Measurements from ENCODE around the gene ETNK2. TPM values are rescaled to one million over a fixed set of nuclear protein-coding genes. Genes with fewer than 3 reads are reported as not detected.
A peak's percentile ranks its signal among the peaks of the same experiment; 100 is the strongest.

The ETNK2 gene
- polyA plus RNA-seq = 10 to 100 TPM in 1 of 2 donors, 1 to 10 TPM in 1; 9.5 to 16.1 TPM

DNA sequence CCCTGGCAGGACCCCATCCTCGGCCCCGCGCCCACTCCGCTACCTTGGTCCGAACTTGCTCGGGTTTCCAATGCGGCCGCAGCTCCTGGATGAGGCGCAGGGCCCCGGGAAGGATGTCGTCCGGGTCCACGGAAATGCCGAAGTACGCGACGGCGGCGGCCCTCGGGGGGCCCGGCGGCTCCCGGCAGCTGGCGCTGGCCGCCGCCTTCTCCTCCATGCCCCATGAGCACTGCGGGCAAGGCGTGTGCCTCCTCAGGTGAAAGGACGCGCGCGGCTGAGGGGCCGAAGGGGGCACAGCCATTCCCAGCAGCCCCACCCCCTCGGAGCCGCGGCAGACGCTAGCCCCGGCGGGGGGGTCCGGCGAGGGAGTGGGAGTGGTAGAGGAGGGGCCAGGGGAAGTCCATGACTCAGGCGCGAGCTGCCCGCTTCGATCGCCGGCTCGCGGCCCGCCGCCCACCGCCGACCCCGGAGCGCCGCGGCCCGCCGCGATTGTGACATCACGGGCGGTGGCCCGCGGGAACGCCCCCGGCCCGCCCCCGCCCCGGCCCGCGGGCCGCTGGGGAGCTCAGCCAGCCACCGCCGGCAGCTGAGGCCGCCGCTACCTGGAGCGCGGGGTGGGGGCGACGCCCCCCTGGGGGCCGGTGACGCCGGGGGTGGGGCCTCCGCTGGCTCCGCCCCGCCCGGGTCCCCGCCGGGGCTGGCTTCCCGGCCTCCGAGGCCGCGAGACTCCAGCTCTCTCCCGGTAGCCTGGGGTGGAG lies at the start of gene ETNK2:
Gene ETNK2 (minus strand): TSS at position 493 of the 758 bp plus-strand sequence. CDS start 192 bp downstream, at position 301.
- H3K27me3 ChIP-seq (ENCODE audit: control insufficient read depth in 1 of 2, insufficient read depth in 2 of 2, low read length in 2 of 2) = no peaks in the 10 kb centered on the region

GRCh38 chr1:204201348-204202040 lies 49.6 kb upstream of the ETNK2 start:
- H3K4me3 ChIP-seq (ENCODE audit: low read depth in 1 of 2, low read length in 2 of 2) = no peak overlapping the region
- H3K27ac ChIP-seq (ENCODE audit: low read depth in 2 of 2, low read length in 1 of 2) = no peak overlapping the region
- H3K36me3 ChIP-seq (ENCODE audit: control insufficient read depth in 2 of 2, insufficient read depth in 2 of 2, low read length in 1 of 2) = no peaks in the 10 kb centered on the region
- H3K9me3 ChIP-seq (ENCODE audit: control insufficient read depth in 2 of 2, insufficient read depth in 1 of 2, low read depth in 1 of 2, low read length in 1 of 2) = peaks cover 0 to 2% of the 10 kb centered on the region in 2 donors
- no peaks in the 10 kb centered on the region for H3K27me3 ChIP-seq (ENCODE audit: control insufficient read depth in 1 of 2, insufficient read depth in 2 of 2, low read length in 2 of 2)
- WGBS, 2 donors = 83 to 89% methylated on average over 12 of the region's 12 CpGs
- peaks cover 0 to 4% of the 10 kb centered on the region in 2 donors for H3K4me1 ChIP-seq (ENCODE audit: control insufficient read depth in 2 of 2, insufficient read depth in 2 of 2, low read length in 1 of 2)

More for the DNA sequence above, at the start of gene ETNK2:
- H3K4me1 ChIP-seq (ENCODE audit: control insufficient read depth in 2 of 2, insufficient read depth in 2 of 2, low read length in 1 of 2) = peaks cover 11 to 30% of the 10 kb centered on the region in 2 donors
- no peaks in the 10 kb centered on the region for H3K9me3 ChIP-seq (ENCODE audit: control insufficient read depth in 2 of 2, insufficient read depth in 1 of 2, low read depth in 1 of 2, low read length in 1 of 2)
- H3K36me3 ChIP-seq (ENCODE audit: control insufficient read depth in 2 of 2, insufficient read depth in 2 of 2, low read length in 1 of 2) = no peaks in the 10 kb centered on the region
- H3K27ac ChIP-seq (ENCODE audit: low read depth in 2 of 2, low read length in 1 of 2) = peak within 1 kb of the TSS; percentile 34 to 72
- peak within 1 kb of the TSS; percentile 66 to 68 for H3K4me3 ChIP-seq (ENCODE audit: low read depth in 1 of 2, low read length in 2 of 2)
- WGBS, 2 donors = 1 to 2% methylated on average over 44 to 94 of the region's 94 CpGs

DNA sequence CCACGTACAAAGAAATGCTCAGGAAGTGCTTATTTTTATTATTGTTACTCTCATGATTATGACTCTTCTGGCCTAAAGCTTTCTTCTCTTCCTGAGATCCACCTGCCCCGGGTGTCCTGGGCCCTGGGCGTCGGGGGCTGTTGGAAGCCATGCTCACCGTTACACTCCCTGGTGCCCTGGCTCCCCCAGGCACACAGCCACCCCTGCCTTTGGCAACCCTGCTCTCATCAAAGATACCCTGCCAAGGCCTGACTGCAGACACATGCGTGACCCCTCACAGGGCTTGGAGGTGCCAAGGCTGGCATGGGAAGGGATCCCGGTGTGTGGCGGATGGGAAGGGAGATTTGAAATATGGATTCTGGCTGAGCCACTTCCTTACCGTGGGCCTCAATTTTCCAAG lies 47.7 kb upstream of the ETNK2 start:
- Histone ChIP-seq H3K9me3 (ENCODE audit: control insufficient read depth in 2 of 2, insufficient read depth in 1 of 2, low read depth in 1 of 2, low read length in 1 of 2) (peaks cover 0 to 2% of the 10 kb centered on the region in 2 donors), H3K27ac (ENCODE audit: low read depth in 2 of 2, low read length in 1 of 2) (no peak overlapping the region), H3K4me3 (ENCODE audit: low read depth in 1 of 2, low read length in 2 of 2) (no peak overlapping the region), H3K36me3 (ENCODE audit: control insufficient read depth in 2 of 2, insufficient read depth in 2 of 2, low read length in 1 of 2) (no peaks in the 10 kb centered on the region), H3K4me1 (ENCODE audit: control insufficient read depth in 2 of 2, insufficient read depth in 2 of 2, low read length in 1 of 2) (peaks cover 0 to 4% of the 10 kb centered on the region in 2 donors), H3K27me3 (ENCODE audit: control insufficient read depth in 1 of 2, insufficient read depth in 2 of 2, low read length in 2 of 2) (no peaks in the 10 kb centered on the region)
- WGBS, 2 donors = 82 to 84% methylated on average over 9 of the region's 9 CpGs

GRCh38 chr1:204198348-204199340 lies 46.8 kb upstream of the ETNK2 start:
- 58 to 63% methylated on average over 18 of the region's 18 CpGs for WGBS, 2 donors
- Histone ChIP-seq H3K36me3 (ENCODE audit: control insufficient read depth in 2 of 2, insufficient read depth in 2 of 2, low read length in 1 of 2) (no peaks in the 10 kb centered on the region), H3K4me1 (ENCODE audit: control insufficient read depth in 2 of 2, insufficient read depth in 2 of 2, low read length in 1 of 2) (peaks cover 0 to 4% of the 10 kb centered on the region in 2 donors), H3K9me3 (ENCODE audit: control insufficient read depth in 2 of 2, insufficient read depth in 1 of 2, low read depth in 1 of 2, low read length in 1 of 2) (peaks cover 0 to 2% of the 10 kb centered on the region in 2 donors), H3K4me3 (ENCODE audit: low read depth in 1 of 2, low read length in 2 of 2) (no peak overlapping the region), H3K27ac (ENCODE audit: low read depth in 2 of 2, low read length in 1 of 2) (no peak overlapping the region), H3K27me3 (ENCODE audit: control insufficient read depth in 1 of 2, insufficient read depth in 2 of 2, low read length in 2 of 2) (no peaks in the 10 kb centered on the region)

- H3K9me3 ChIP-seq (ENCODE audit: control insufficient read depth in 2 of 2, insufficient read depth in 1 of 2, low read depth in 1 of 2, low read length in 1 of 2) = peaks cover 0 to 2% of the 10 kb centered on the region in 2 donors
- WGBS, 2 donors = 81 to 88% methylated on average over 5 of the region's 5 CpGs
- H3K36me3 ChIP-seq (ENCODE audit: control insufficient read depth in 2 of 2, insufficient read depth in 2 of 2, low read length in 1 of 2) = no peaks in the 10 kb centered on the region
- no peaks in the 10 kb centered on the region for H3K27me3 ChIP-seq (ENCODE audit: control insufficient read depth in 1 of 2, insufficient read depth in 2 of 2, low read length in 2 of 2)
- no peak overlapping the region for H3K27ac ChIP-seq (ENCODE audit: low read depth in 2 of 2, low read length in 1 of 2)
- H3K4me1 ChIP-seq (ENCODE audit: control insufficient read depth in 2 of 2, insufficient read depth in 2 of 2, low read length in 1 of 2) = peaks cover 0 to 4% of the 10 kb centered on the region in 2 donors
- H3K4me3 ChIP-seq (ENCODE audit: low read depth in 1 of 2, low read length in 2 of 2) = no peak overlapping the region
Measured at GRCh38 chr1:204197068-204197467, 45.2 kb upstream of the ETNK2 start.

DNA sequence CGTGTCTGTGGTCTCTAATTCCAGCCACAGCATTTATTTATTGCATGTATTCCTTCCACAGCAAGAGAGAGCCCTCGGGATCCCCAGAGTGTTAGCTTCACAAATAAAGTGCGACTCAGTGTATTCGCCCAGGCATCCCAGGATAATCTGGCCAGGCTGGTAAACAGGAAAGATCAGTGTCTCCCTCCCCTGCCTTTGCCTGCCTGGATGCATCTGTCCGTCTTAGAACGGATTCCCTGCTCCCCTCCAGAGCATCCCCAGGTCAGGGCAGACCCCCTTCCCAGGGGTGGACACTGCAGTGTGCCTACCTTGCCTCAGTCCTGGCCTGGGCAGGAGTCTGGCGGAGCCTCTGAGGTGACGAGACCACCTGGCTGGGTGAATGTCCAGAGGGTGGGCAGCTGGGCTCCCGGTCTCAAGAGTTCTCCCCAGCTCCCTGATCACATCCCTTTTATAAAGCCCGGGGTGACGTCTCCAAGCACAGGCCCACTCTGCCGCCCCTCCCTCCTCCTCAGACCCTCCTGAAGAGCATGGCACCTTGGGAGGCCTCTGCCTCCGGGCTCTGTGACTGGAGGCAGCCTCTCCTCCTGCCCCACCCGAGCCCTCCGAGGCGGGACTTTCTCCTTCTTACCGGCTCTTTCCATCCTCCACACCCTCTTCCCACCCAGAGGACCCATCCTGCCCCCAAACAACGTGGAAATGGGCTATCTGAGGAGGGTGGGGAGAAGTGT lies 44.4 kb upstream of the ETNK2 start, which contains the start of gene KISS1:
Gene KISS1 (minus strand): TSS at position 424 of the 728 bp plus-strand sequence. CDS start 3,615 bp downstream, outside the sequence.
- 53 to 59% methylated on average over 18 of the region's 18 CpGs for WGBS, 2 donors
- no peak within 1 kb of the TSS for H3K27ac ChIP-seq (ENCODE audit: low read depth in 2 of 2, low read length in 1 of 2)
- no peaks in the 10 kb centered on the region for H3K27me3 ChIP-seq (ENCODE audit: control insufficient read depth in 1 of 2, insufficient read depth in 2 of 2, low read length in 2 of 2)
- no peaks in the 10 kb centered on the region for H3K36me3 ChIP-seq (ENCODE audit: control insufficient read depth in 2 of 2, insufficient read depth in 2 of 2, low read length in 1 of 2)
- H3K4me1 ChIP-seq (ENCODE audit: control insufficient read depth in 2 of 2, insufficient read depth in 2 of 2, low read length in 1 of 2) = peaks cover 0 to 7% of the 10 kb centered on the region in 2 donors
- H3K4me3 ChIP-seq (ENCODE audit: low read depth in 1 of 2, low read length in 2 of 2) = no peak within 1 kb of the TSS
- H3K9me3 ChIP-seq (ENCODE audit: control insufficient read depth in 2 of 2, insufficient read depth in 1 of 2, low read depth in 1 of 2, low read length in 1 of 2) = no peaks in the 10 kb centered on the region

DNA sequence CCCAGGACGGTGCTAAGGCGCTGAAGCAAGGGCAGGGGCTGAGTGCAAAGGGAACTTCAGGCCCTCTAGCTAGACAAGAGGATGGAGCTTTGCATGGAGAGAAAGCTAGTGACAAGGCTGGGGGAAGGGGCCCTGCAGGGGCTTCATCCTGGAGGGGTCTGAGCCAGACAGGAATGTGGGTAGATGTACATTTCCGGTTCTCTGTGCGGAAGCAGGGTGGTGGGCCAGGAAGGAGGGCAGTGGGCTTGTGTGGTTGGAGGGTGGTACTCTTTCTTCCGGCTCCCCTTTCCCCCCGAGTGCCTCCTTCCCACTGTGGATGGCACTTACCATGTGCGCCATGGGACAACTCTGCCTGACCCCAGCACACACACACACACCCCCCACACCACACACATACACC lies 42.9 kb upstream of the ETNK2 start:
- Histone ChIP-seq H3K9me3 (ENCODE audit: control insufficient read depth in 2 of 2, insufficient read depth in 1 of 2, low read depth in 1 of 2, low read length in 1 of 2) (no peaks in the 10 kb centered on the region), H3K27ac (ENCODE audit: low read depth in 2 of 2, low read length in 1 of 2) (no peak overlapping the region), H3K36me3 (ENCODE audit: control insufficient read depth in 2 of 2, insufficient read depth in 2 of 2, low read length in 1 of 2) (no peaks in the 10 kb centered on the region), H3K4me3 (ENCODE audit: low read depth in 1 of 2, low read length in 2 of 2) (no peak overlapping the region), H3K27me3 (ENCODE audit: control insufficient read depth in 1 of 2, insufficient read depth in 2 of 2, low read length in 2 of 2) (no peaks in the 10 kb centered on the region), H3K4me1 (ENCODE audit: control insufficient read depth in 2 of 2, insufficient read depth in 2 of 2, low read length in 1 of 2) (peaks cover 0 to 7% of the 10 kb centered on the region in 2 donors)
- WGBS, 2 donors = 68 to 77% methylated on average over 7 of the region's 7 CpGs

DNA sequence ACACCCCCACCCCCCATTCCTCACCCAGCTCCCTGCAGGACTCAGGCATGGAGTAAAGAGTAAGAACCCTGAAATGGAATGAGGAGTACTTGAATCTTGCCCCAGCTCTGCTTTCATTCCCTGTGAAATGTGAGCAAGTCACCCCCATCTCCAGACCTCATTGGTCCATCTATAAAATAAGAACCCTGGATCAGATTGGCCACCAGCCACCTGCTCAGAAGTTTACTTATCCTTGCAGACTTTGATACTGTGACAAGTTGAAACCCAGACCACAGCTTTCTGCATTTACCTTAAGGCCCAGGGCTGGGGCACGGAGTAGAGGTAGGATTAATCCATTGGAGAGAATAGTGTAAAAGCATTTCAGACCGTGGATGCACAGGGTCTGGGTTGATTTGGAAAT lies 42.2 kb upstream of the ETNK2 start:
- Histone ChIP-seq H3K27ac (ENCODE audit: low read depth in 2 of 2, low read length in 1 of 2) (no peak overlapping the region), H3K4me1 (ENCODE audit: control insufficient read depth in 2 of 2, insufficient read depth in 2 of 2, low read length in 1 of 2) (peaks cover 0 to 6% of the 10 kb centered on the region in 2 donors), H3K9me3 (ENCODE audit: control insufficient read depth in 2 of 2, insufficient read depth in 1 of 2, low read depth in 1 of 2, low read length in 1 of 2) (no peaks in the 10 kb centered on the region), H3K4me3 (ENCODE audit: low read depth in 1 of 2, low read length in 2 of 2) (no peak overlapping the region), H3K27me3 (ENCODE audit: control insufficient read depth in 1 of 2, insufficient read depth in 2 of 2, low read length in 2 of 2) (peaks cover 0 to 3% of the 10 kb centered on the region in 2 donors), H3K36me3 (ENCODE audit: control insufficient read depth in 2 of 2, insufficient read depth in 2 of 2, low read length in 1 of 2) (no peaks in the 10 kb centered on the region)
- WGBS, 2 donors = 47 to 49% methylated on average over 2 of the region's 2 CpGs
